ENCODE data around the gene MROH2A. TPM values are rescaled to one million over a fixed set of nuclear protein-coding genes. Genes with fewer than 3 reads are reported as not detected.

The MROH2A gene
- total and polyA plus RNA-seq, 9 of the 15 experiments (the other 6 are each of a cell fraction or from before 2014, with no cell fraction given), result 0.03 TPM; not detected in 8

DNA sequence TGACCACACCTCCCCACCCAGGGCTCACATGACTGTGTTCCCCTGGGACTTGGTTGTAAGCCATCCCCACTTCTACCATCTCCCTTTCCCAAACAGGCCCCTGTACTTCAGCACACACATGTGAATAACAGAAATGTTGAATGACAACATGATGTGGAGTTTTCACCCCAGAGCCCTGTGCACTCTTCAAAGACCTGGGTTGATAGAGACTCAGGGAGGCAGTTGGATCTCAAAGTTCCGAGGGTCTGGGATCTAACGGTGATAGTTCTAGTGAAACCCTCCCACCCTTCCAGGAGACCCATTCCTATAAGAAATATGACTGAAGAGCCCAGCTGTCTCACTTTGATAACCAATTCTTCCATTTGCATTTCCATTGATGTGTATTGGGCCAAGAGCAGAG, at the start of gene MROH2A (continued):
- TF ChIP-seq, protein P1, sequence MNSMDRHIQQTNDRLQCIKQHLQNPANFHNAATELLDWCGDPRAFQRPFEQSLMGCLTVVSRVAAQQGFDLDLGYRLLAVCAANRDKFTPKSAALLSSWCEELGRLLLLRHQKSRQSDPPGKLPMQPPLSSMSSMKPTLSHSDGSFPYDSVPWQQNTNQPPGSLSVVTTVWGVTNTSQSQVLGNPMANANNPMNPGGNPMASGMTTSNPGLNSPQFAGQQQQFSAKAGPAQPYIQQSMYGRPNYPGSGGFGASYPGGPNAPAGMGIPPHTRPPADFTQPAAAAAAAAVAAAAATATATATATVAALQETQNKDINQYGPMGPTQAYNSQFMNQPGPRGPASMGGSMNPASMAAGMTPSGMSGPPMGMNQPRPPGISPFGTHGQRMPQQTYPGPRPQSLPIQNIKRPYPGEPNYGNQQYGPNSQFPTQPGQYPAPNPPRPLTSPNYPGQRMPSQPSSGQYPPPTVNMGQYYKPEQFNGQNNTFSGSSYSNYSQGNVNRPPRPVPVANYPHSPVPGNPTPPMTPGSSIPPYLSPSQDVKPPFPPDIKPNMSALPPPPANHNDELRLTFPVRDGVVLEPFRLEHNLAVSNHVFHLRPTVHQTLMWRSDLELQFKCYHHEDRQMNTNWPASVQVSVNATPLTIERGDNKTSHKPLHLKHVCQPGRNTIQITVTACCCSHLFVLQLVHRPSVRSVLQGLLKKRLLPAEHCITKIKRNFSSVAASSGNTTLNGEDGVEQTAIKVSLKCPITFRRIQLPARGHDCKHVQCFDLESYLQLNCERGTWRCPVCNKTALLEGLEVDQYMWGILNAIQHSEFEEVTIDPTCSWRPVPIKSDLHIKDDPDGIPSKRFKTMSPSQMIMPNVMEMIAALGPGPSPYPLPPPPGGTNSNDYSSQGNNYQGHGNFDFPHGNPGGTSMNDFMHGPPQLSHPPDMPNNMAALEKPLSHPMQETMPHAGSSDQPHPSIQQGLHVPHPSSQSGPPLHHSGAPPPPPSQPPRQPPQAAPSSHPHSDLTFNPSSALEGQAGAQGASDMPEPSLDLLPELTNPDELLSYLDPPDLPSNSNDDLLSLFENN (IDR thresholded peaks at IDR 0.05; ENCODE audit: low read depth in 2 of 2, low read length in 2 of 2), result no peak

DNA sequence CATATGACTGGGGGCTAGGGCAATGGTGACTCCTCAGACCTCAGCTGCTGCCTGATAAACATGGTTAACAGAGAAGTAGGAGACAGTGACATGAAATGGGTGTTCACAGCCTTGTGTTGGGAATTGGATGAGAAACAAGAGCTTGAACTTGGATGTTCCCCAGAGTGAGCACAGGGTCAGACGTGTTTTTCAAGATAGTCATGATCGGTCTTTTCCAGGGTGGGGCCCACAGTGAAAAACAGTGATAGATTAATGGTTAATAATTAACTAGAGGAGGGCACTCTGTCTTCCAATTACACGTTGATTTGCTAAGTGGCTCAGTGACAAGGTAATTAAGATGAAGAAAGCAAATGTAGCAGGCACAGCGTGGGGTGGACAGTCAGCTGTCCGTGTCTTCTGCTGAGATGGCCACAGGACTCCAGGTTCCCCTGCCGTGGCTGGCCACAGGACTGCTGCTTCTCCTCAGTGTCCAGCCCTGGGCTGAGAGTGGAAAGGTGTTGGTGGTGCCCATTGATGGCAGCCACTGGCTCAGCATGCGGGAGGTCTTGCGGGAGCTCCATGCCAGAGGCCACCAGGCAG, 49.3 kb upstream of the MROH2A start, which contains the start of gene UGT1A3:
UGT1A3 (plus strand) TSS at position 320 of the 579 bp plus-strand sequence; CDS start at position 405, 85 bp downstream.
- WGBS (ENCODE audit: insufficient coverage, low coverage, missing lambda C conversion rate), result 0% methylated on average over 7 of the region's 8 CpGs
- Histone ChIP-seq H2AFZ (ENCODE audit: low read depth, low read length) (no peak within 1 kb of the TSS), H3K4me3 (no peak within 1 kb of the TSS), H4K20me1 (replicated peaks; ENCODE audit: control insufficient read depth, insufficient read depth, low read length) (no peaks in the 10 kb centered on the region), H3K4me2 (ENCODE audit: insufficient read depth, low read length) (no peak within 1 kb of the TSS), H3K4me1 (replicated peaks in 1 of 2; ENCODE audit: control insufficient read depth in 2 of 2, insufficient read depth in 2 of 2, low read length in 2 of 2) (no peaks in the 10 kb centered on the region), H3K36me3 (ENCODE audit: control insufficient read depth, insufficient read depth, low read length) (no peaks in the 10 kb centered on the region), H3K79me2 (ENCODE audit: control insufficient read depth, insufficient read depth, low read length) (no peaks in the 10 kb centered on the region), H3K9me3 (replicated peaks; ENCODE audit: control insufficient read depth, insufficient read depth, low read depth, low read length) (no peaks in the 10 kb centered on the region), H3K9me1 (ENCODE audit: control insufficient read depth, insufficient read depth, low read length) (no peaks in the 10 kb centered on the region), H3K27me3 (ENCODE audit: control insufficient read depth in 2 of 2, insufficient read depth in 2 of 2, low read length in 2 of 2) (peaks cover 0 to 7% of the 10 kb centered on the region in 2 experiments; a peak in 1 of 5 replicates), H3K27ac (ENCODE audit: extremely low read depth, low read depth, low read length) (no peak within 1 kb of the TSS), H3K9ac (ENCODE audit: insufficient read depth in 1 of 2, low read depth in 2 of 2, low read length in 2 of 2) (no peak within 1 kb of the TSS)
- ATAC-seq, result no peak
- intact Hi-C loops (cut with micrococcal nuclease), result no loop called here
- DNase-seq (ENCODE audit: extremely low read depth in 1 of 4, low spot score in 3 of 4), result no peak
- in situ Hi-C loops (cut with MboI), result no loop called here
- BruUV-seq (replicated peaks), result no TSS peak
- POLR2A ChIA-PET, result no interaction called here
- CTCF ChIA-PET (ENCODE audit: low intra/inter-chr PET ratio), result no interaction called here
- no peak for FAIRE-seq
- TF ChIP-seq, protein P2, sequence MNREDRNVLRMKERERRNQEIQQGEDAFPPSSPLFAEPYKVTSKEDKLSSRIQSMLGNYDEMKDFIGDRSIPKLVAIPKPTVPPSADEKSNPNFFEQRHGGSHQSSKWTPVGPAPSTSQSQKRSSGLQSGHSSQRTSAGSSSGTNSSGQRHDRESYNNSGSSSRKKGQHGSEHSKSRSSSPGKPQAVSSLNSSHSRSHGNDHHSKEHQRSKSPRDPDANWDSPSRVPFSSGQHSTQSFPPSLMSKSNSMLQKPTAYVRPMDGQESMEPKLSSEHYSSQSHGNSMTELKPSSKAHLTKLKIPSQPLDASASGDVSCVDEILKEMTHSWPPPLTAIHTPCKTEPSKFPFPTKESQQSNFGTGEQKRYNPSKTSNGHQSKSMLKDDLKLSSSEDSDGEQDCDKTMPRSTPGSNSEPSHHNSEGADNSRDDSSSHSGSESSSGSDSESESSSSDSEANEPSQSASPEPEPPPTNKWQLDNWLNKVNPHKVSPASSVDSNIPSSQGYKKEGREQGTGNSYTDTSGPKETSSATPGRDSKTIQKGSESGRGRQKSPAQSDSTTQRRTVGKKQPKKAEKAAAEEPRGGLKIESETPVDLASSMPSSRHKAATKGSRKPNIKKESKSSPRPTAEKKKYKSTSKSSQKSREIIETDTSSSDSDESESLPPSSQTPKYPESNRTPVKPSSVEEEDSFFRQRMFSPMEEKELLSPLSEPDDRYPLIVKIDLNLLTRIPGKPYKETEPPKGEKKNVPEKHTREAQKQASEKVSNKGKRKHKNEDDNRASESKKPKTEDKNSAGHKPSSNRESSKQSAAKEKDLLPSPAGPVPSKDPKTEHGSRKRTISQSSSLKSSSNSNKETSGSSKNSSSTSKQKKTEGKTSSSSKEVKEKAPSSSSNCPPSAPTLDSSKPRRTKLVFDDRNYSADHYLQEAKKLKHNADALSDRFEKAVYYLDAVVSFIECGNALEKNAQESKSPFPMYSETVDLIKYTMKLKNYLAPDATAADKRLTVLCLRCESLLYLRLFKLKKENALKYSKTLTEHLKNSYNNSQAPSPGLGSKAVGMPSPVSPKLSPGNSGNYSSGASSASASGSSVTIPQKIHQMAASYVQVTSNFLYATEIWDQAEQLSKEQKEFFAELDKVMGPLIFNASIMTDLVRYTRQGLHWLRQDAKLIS (CRISPR knock-in tag; IDR thresholded peaks at IDR 0.05), result no peak
- no peak for TF ChIP-seq ELF1 (tag; IDR thresholded peaks at IDR 0.05)
- no peak for TF ChIP-seq GABPB1 (CRISPR knock-in tag; IDR thresholded peaks at IDR 0.05)
- TF ChIP-seq CBX8 (IDR thresholded peaks at IDR 0.05; ENCODE audit: borderline replicate concordance, extremely low read depth, low read depth, low read length, poor library complexity, severe bottlenecking), result no peak
- TF ChIP-seq IRF2 (CRISPR knock-in tag; IDR thresholded peaks at IDR 0.05), result no peak
